Left lung (tissue), 10 donors: ENCODE measurements around the gene DOCK10. TPM values are rescaled to one million over a fixed set of nuclear protein-coding genes. Genes with fewer than 3 reads are reported as not detected.

ENCODE experiments used
- ATAC-seq: fragments of 200-7000 bp; cut with Tn5 transposase; one replicate; pipeline ENCODE4 v1.9.1; 2020; ENCODE audit warnings: moderate library complexity
- DNase-seq, 4 donors: peaks; one replicate each; pipeline ENCODE4 v3.0.0-alpha.2; 2013 to 2020
- H3K27ac ChIP-seq, 2 donors: fragments of 200-600 bp; sonication (generic) in 1 of 2; one replicate each; pipeline versions ENCODE4 v1.5.0 to v1.8.0; 2020 to 2021
- H3K27me3 ChIP-seq, 2 donors: fragments of 200-600 bp; sonication (generic) in 1 of 2; one replicate each; pipeline versions ENCODE4 v1.5.0 to v1.8.0; 2020 to 2021
- H3K36me3 ChIP-seq, 2 donors: fragments of 200-600 bp; sonication (generic) in 1 of 2; one replicate each; pipeline versions ENCODE4 v1.5.0 to v1.8.0; 2020 to 2021
- H3K4me1 ChIP-seq, 2 donors: fragments of 200-600 bp; one replicate each; pipeline ENCODE4 v1.8.0; 2021
- H3K4me3 ChIP-seq, 2 donors: fragments of 200-600 bp; sonication (generic) in 1 of 2; one replicate each; pipeline versions ENCODE4 v1.5.0 to v1.8.0; 2020 to 2021; ENCODE audit warnings: mild to moderate bottlenecking in 1 of 2
- H3K9me3 ChIP-seq, 2 donors: fragments of 200-600 bp; sonication (generic) in 1 of 2; one replicate each; pipeline versions ENCODE4 v1.5.0 to v1.8.0; 2020 to 2021
- CTCF ChIP-seq, 2 donors: fragments of 200-600 bp; sonication (generic) in 1 of 2; IDR thresholded peaks; one replicate each; pipeline versions ENCODE4 v1.5.0 to v1.8.0; 2021; ENCODE audit warnings: antibody characterized with exemption in 2 of 2
- intact Hi-C, 2 donors: fragments of 100-400 bp; cut with DNase I; formaldehyde crosslinking; loops; one replicate each; pipeline versions ENCODE4 v1.11.2 to v1.14.2; 2022
- polyA plus RNA-seq, 6 donors: library from polyadenylated mRNA; unstranded; fragments of 120-200 nt; gene quantifications; one replicate each; pipeline ENCODE4 v1.2.1, GENCODE V29; 2013; ENCODE audit not compliant: insufficient read length in 6 of 6
- total RNA-seq, 2 donors: library from RNA; stranded (reverse); fragmentation: NEBNext Ultra II Directional; extraction: Animal tissue kit (Norgen Biotek cat#: 25700); gene quantifications; one replicate each; pipeline ENCODE4 v1.2.1, GENCODE V29; 2021
- donor health status: DM: no; HTN: yes; CAD: no.
- donor health status: DM: no; HTN: no; CAD: no.

DOCK10 gene
- total and polyA plus RNA-seq, 8 donors, result 17.8 to 55.9 (median 45.6) TPM

GRCh38 chr2:224930990-224931389 lies 111.3 kb downstream of the DOCK10 start:
- H3K36me3 ChIP-seq, result peaks cover 0 to 6% of the 10 kb centered on the region in 2 donors
- DNase-seq (no peak), ATAC-seq (no peak)
- H3K27ac ChIP-seq, result peak overlapping the region in 1 of 2 donors; percentile 19
- H3K4me3 ChIP-seq, result no peak overlapping the region
- peaks cover 4 to 70% of the 10 kb centered on the region in 2 donors for H3K4me1 ChIP-seq
- no peaks in the 10 kb centered on the region for H3K27me3 ChIP-seq
- no peak for TF ChIP-seq CTCF (IDR thresholded peaks at IDR 0.05)
- intact Hi-C loops, result no loop called here
- no peaks in the 10 kb centered on the region for H3K9me3 ChIP-seq

GRCh38 chr2:224930124-224930523 lies 112.1 kb downstream of the DOCK10 start:
- DNase-seq, result no peak
- Histone ChIP-seq H3K27me3 (no peaks in the 10 kb centered on the region), H3K4me3 (no peak overlapping the region), H3K36me3 (peaks cover 0 to 6% of the 10 kb centered on the region in 2 donors), H3K27ac (peak overlapping the region in 1 of 2 donors; percentile 19), H3K4me1 (peaks cover 4 to 79% of the 10 kb centered on the region in 2 donors), H3K9me3 (no peaks in the 10 kb centered on the region)
- intact Hi-C loops, result no loop called here
- ATAC-seq, result no peak
- no peak for TF ChIP-seq CTCF (IDR thresholded peaks at IDR 0.05)

- intact Hi-C loops, result no loop called here
- no peak for TF ChIP-seq CTCF (IDR thresholded peaks at IDR 0.05)
- Histone ChIP-seq H3K27me3 (no peaks in the 10 kb centered on the region), H3K36me3 (peaks cover 0 to 6% of the 10 kb centered on the region in 2 donors), H3K27ac (no peak overlapping the region), H3K4me3 (no peak overlapping the region), H3K4me1 (peaks cover 4 to 83% of the 10 kb centered on the region in 2 donors), H3K9me3 (no peaks in the 10 kb centered on the region)
- DNase-seq (no peak), ATAC-seq (no peak)
Observed at GRCh38 chr2:224929512-224929911, 112.8 kb downstream of the DOCK10 start.

- peak overlapping the region; percentile 72 to 78 for H3K27ac ChIP-seq
- peak in 2 of 4 donors; percentile 57 to 58 for DNase-seq
- peaks cover 4 to 96% of the 10 kb centered on the region in 2 donors for H3K4me1 ChIP-seq
- ATAC-seq, result peak; percentile 86
- no peaks in the 10 kb centered on the region for H3K9me3 ChIP-seq
- H3K36me3 ChIP-seq, result peaks cover 0 to 6% of the 10 kb centered on the region in 2 donors
- no peak for TF ChIP-seq CTCF (IDR thresholded peaks at IDR 0.05)
- H3K4me3 ChIP-seq, result no peak overlapping the region
- intact Hi-C loops, result no loop called here
- H3K27me3 ChIP-seq, result no peaks in the 10 kb centered on the region
Observed at GRCh38 chr2:224927646-224928173, 114.6 kb downstream of the DOCK10 start.

- intact Hi-C loops, result no loop called here
- Histone ChIP-seq H3K9me3 (no peaks in the 10 kb centered on the region), H3K27me3 (no peaks in the 10 kb centered on the region), H3K36me3 (peaks cover 0 to 6% of the 10 kb centered on the region in 2 donors), H3K4me3 (no peak overlapping the region), H3K4me1 (peaks cover 4 to 95% of the 10 kb centered on the region in 2 donors), H3K27ac (peak overlapping the region; percentile 72 to 78)
- ATAC-seq (no peak), DNase-seq (no peak)
- no peak for TF ChIP-seq CTCF (IDR thresholded peaks at IDR 0.05)
Observed at GRCh38 chr2:224927011-224927410, 115.3 kb downstream of the DOCK10 start.
